ENCODE results near the gene NUSAP1.

DNA sequence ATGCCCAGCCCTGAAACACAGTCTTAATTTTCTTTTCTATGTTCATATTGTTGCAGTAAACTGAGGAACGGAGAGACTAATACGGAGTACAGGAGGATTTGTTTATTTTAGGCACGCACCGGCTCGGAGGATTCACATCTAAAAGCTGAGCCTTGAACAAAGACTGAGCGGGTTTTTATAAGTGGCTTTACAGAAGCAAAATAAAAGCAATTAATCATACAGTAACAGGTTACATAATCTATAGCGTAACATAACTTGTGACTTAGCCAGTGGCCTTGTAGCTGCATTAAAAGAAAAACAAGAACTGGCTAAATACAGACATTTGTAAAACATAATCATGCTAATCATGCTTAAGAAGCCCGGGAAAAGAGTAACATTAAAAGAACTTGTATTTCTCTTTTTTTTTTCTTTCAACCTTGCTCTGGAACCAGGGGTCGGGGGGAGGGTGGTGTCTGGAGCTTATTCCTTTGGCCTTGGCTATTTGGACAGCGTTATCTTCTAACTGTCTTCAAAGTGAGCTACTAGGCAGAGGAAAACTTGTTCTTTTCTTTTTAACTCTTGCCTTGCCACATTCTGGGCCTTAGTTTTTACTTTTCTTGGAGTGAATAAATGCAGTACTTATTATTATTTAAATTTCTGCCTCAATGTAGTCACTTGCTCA is 17.5 kb downstream of the NUSAP1 start:
- no peak for TF ChIP-seq CTCF (conservative IDR thresholded peaks at IDR 0.05; ENCODE audit: low read depth, low read length)
- no peak for TF ChIP-seq EZH2 (IDR thresholded peaks at IDR 0.05; ENCODE audit: borderline replicate concordance, low read depth, low read length, poor library complexity, severe bottlenecking)
